ENCODE results near the gene FGF19.

DNA sequence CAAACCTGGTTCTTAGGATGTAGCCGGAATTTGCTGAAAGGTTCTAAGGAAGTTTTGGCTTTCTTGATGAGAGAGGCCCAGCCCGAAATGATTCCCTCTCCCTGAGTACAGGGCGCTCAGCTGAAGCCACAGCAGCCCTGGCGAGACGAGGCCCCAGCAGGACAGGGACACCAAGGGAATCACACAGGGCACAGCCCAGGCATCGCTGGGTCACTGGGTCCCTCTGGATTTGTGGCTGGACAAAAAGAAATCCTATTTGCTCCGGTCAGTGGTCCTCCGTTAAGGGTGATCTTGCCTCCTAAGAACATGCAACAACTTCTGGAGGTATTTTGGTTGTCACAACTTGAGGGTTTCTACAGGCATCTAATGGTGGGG lies 6.4 kb downstream of the FGF19 start:
- TF ChIP-seq, protein P1, sequence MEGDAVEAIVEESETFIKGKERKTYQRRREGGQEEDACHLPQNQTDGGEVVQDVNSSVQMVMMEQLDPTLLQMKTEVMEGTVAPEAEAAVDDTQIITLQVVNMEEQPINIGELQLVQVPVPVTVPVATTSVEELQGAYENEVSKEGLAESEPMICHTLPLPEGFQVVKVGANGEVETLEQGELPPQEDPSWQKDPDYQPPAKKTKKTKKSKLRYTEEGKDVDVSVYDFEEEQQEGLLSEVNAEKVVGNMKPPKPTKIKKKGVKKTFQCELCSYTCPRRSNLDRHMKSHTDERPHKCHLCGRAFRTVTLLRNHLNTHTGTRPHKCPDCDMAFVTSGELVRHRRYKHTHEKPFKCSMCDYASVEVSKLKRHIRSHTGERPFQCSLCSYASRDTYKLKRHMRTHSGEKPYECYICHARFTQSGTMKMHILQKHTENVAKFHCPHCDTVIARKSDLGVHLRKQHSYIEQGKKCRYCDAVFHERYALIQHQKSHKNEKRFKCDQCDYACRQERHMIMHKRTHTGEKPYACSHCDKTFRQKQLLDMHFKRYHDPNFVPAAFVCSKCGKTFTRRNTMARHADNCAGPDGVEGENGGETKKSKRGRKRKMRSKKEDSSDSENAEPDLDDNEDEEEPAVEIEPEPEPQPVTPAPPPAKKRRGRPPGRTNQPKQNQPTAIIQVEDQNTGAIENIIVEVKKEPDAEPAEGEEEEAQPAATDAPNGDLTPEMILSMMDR (IDR thresholded peaks at IDR 0.05; ENCODE audit: low read depth, low read length, poor library complexity, severe bottlenecking): no peak
- no peak for TF ChIP-seq EZH2phosphoT487 (IDR thresholded peaks at IDR 0.05; ENCODE audit: borderline replicate concordance, low read length)

Measured in DOHH2 (cell line).